Measurements from ENCODE around the gene CORO7.

CORO7 gene

GRCh38 chr16:4332083-4332482 is 84.3 kb downstream of the CORO7 start:
- Histone ChIP-seq H3K27ac (ENCODE audit: low read depth, low read length) (no peak overlapping the region), H3K79me2 (ENCODE audit: control insufficient read depth, low read length) (no peaks in the 10 kb centered on the region), H3K36me3 (ENCODE audit: control insufficient read depth, low read length) (no peaks in the 10 kb centered on the region), H3K4me1 (ENCODE audit: control insufficient read depth, low read length) (peaks cover 11% of the 10 kb centered on the region), H3K9me3 (ENCODE audit: control insufficient read depth, insufficient read depth, low read length) (no peaks in the 10 kb centered on the region), H3K4me3 (ENCODE audit: low read length) (no peak overlapping the region), H4K20me1 (ENCODE audit: control insufficient read depth, insufficient read depth, low read depth, low read length) (no peaks in the 10 kb centered on the region; the same call in 1 of the 2 replicates), H3K27me3 (ENCODE audit: control insufficient read depth, low read length) (peaks cover 17% of the 10 kb centered on the region), H3F3A (ENCODE audit: control insufficient read depth, insufficient read depth) (no peaks in the 10 kb centered on the region), H3K9me2 (replicated peaks; ENCODE audit: control insufficient read depth, low read length) (no peaks in the 10 kb centered on the region), H3K4me2 (ENCODE audit: low read length) (no peak overlapping the region)
- TF ChIP-seq EZH2phosphoT487 (IDR thresholded peaks at IDR 0.05; ENCODE audit: borderline replicate concordance, low read length) (no peak), CTCF (IDR thresholded peaks at IDR 0.05; ENCODE audit: low read depth, low read length, poor library complexity, severe bottlenecking) (no peak)

- Histone ChIP-seq H3K4me3 (ENCODE audit: low read length) (no peak overlapping the region), H3K27ac (ENCODE audit: low read depth, low read length) (no peak overlapping the region), H3K4me1 (ENCODE audit: control insufficient read depth, low read length) (peaks cover 16% of the 10 kb centered on the region), H4K20me1 (ENCODE audit: control insufficient read depth, insufficient read depth, low read depth, low read length) (no peaks in the 10 kb centered on the region; the same call in 1 of the 2 replicates), H3K9me3 (ENCODE audit: control insufficient read depth, insufficient read depth, low read length) (no peaks in the 10 kb centered on the region), H3K79me2 (ENCODE audit: control insufficient read depth, low read length) (no peaks in the 10 kb centered on the region), H3K36me3 (ENCODE audit: control insufficient read depth, low read length) (no peaks in the 10 kb centered on the region), H3K27me3 (ENCODE audit: control insufficient read depth, low read length) (peaks cover 21% of the 10 kb centered on the region), H3K9me2 (replicated peaks; ENCODE audit: control insufficient read depth, low read length) (no peaks in the 10 kb centered on the region), H3F3A (ENCODE audit: control insufficient read depth, insufficient read depth) (no peaks in the 10 kb centered on the region), H3K4me2 (ENCODE audit: low read length) (no peak overlapping the region)
- no peak for TF ChIP-seq EZH2phosphoT487 (IDR thresholded peaks at IDR 0.05; ENCODE audit: borderline replicate concordance, low read length)
- peak; percentile 86 for TF ChIP-seq CTCF (IDR thresholded peaks at IDR 0.05; ENCODE audit: low read depth, low read length, poor library complexity, severe bottlenecking)
Measured at GRCh38 chr16:4330277-4330874, 86.0 kb downstream of the CORO7 start.

GRCh38 chr16:4328782-4329775 is 87.3 kb downstream of the CORO7 start:
- Histone ChIP-seq H4K20me1 (ENCODE audit: control insufficient read depth, insufficient read depth, low read depth, low read length) (no peaks in the 10 kb centered on the region; the same call in 1 of the 2 replicates), H3K4me3 (ENCODE audit: low read length) (no peak overlapping the region), H3K27me3 (ENCODE audit: control insufficient read depth, low read length) (peaks cover 21% of the 10 kb centered on the region), H3K9me3 (ENCODE audit: control insufficient read depth, insufficient read depth, low read length) (no peaks in the 10 kb centered on the region), H3K27ac (ENCODE audit: low read depth, low read length) (no peak overlapping the region), H3F3A (ENCODE audit: control insufficient read depth, insufficient read depth) (no peaks in the 10 kb centered on the region), H3K4me1 (ENCODE audit: control insufficient read depth, low read length) (peaks cover 16% of the 10 kb centered on the region), H3K36me3 (ENCODE audit: control insufficient read depth, low read length) (no peaks in the 10 kb centered on the region), H3K4me2 (ENCODE audit: low read length) (0 out of 2 replicates have a peak overlapping the region, but pooled peaks have one; percentile 71), H3K9me2 (replicated peaks; ENCODE audit: control insufficient read depth, low read length) (no peaks in the 10 kb centered on the region), H3K79me2 (ENCODE audit: control insufficient read depth, low read length) (no peaks in the 10 kb centered on the region)
- TF ChIP-seq EZH2phosphoT487 (IDR thresholded peaks at IDR 0.05; ENCODE audit: borderline replicate concordance, low read length): no peak

Data from DOHH2 (cell line).